HG02642 (cell line): ENCODE results near the gene CYP20A1.

ENCODE experiments used
- ATAC-seq: cut with Tn5 transposase; IDR thresholded peaks from one replicate; pipeline ENCODE4 v1.9.1; 2021; ENCODE audit warnings: mild to moderate bottlenecking; ENCODE audit not compliant: unreplicated experiment, poor library complexity

The CYP20A1 gene

GRCh38 chr2:203352604-203353255 lies 113.9 kb downstream of the CYP20A1 start:
- no peak for ATAC-seq

- no peak for ATAC-seq
Measured at GRCh38 chr2:203354966-203355365, 116.1 kb downstream of the CYP20A1 start.
